GM11168 (cell line): ENCODE measurements around the gene RALGPS1.

Experiments used
- in situ Hi-C: fragments of 300-500 bp; cut with MboI; formaldehyde crosslinking; loops from one replicate; pipeline ENCODE4 v1.12.0; 2022; ENCODE audit warnings: low sequenced_read_pairs; ENCODE audit not compliant: unreplicated experiment

Gene RALGPS1

DNA sequence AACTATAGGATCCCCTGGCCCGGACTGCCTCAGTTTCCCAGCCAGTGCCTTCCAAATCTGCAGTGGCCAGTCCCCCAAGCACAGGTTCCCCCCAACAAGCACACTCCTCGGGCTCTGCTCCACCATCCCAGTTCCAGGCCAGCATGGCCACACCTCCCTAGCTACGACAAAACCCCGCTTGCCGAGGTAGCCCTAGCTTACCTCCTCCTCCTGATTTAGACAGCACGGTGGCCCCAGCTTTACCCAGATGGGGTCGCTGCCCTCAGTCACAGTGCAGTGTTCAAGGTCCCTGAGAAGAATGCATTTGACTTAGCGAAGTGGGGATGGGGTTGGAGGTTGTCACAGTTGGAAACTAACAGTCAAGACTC lies 309.2 kb downstream of the RALGPS1 start:
- in situ Hi-C loops: loop anchor here (5.0 kb wide), 1 partner anchor 79 kb away; no protein-coding TSS in a partner anchor

DNA sequence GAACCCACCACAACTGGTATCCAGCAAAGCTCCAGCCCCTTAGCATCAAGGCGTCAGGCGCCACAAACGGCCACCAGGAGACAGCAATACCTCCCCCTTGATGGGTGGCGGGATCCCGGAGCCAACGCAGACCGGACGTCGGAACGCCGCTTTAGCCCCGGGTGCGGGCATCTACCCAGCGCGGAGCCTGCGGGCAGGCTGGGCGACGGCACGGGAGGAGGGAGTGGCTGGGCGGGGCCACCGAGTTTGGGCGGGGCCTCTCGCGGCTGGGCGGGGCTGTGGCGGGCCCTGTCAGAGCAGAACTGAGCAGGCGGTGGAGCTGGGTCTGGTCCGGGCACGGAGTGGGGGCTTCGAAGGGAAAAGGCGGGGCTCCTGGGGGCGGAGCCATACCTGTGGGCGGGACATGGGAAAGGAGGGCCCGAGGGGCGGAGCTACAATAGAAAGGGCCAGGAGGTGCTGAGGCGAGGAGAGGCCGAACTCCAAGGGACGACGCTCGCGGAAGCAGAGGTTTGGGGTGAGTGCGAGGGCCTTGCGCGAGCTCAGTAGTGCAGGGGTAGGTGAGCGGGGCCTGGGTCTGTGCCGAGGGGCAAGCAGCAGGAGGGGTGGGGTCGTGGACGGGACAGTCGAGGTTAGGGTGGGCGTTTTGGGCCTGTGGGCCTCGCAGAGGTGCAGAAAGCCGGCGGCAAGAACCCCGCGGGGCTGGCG lies 309.7 kb downstream of the RALGPS1 start:
- in situ Hi-C loops: loop anchor here (5.0 kb wide), 1 partner anchor 78 kb away; no protein-coding TSS in a partner anchor

DNA sequence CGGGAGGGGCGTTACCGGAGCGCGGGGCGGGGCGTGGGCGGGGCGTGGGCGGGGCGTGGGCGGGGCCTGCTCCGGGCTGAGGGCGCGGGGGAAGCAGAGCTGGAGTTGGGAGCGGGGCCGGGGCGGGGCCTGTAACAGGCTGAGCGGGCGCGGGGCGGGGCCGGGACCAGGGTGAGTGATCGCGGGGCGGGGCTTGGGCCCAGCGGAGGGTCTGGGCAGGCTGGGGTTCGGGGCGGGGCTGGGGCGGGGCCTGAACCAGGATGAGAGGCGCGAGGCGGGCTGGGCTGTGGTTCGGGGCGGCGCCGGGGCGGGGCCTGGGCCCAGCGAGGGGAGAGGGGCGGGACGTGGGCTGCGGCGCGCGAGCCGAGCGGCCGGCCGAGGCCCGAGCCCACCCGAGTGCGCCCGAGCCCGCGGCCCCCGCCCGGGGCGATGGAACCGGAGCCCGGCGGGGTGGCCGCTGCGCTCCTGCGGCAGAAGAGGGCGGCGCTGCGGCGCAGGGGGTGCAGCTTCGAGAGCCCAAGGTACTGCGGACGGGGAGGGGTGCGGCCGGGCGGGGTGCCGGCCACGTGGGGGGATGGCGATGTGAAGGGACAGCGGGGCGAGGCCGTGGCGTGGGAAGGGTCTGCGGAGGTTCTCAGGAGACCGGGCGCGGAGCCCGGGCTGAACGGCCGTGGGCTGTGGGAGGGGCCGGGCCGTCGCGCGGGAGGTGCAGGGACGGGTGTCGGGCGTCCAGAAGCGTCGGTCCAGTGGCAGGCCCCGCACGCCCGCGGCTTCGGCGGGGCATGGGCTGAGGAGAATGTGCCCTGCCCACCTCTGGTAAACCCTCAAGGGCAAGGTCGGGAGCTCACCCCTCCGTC lies 310.5 kb downstream of the RALGPS1 start:
- in situ Hi-C loops: loop anchor here (5.0 kb wide), 1 partner anchor 77 kb away; no protein-coding TSS in a partner anchor

DNA sequence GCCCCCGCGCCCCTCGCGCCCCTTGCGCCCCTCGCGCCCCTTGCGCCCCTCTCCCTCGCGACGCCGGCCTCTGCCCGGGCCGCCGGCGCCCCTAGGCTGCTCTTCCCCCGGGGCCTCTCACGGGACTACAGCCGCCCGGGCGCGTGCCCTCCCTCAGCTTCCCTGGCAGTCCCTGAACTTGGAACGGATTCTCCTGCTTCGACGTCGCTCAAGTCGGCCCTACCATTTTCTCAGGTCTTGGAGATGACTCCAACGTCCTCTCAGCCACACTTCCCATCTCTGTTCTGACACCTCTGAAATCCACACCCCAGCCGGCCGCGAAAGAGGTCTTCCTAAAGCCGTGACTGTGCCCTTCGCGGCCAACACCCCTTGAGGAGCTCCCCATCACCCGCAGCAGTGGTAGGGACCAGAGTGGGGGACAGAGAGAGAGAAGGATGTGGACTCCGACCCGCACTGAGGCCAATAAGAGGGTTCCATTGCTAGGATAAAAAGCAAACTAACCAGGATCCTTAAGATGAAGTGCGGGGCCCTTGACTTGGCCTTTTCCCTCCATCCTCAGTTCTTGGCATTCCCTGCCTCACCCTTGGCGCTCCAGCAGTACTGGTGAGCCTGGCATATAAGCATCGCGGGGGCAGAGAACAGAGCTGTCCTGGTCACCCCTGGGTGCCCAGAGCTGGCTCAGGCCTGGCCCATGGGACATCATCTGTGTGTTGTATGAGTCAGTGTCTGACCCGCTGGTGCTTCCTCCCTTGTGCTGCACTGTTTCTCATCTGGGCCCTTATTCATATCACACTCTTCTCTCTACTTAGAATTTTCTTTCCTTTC lies 311.4 kb downstream of the RALGPS1 start:
- in situ Hi-C loops: no loop called here

DNA sequence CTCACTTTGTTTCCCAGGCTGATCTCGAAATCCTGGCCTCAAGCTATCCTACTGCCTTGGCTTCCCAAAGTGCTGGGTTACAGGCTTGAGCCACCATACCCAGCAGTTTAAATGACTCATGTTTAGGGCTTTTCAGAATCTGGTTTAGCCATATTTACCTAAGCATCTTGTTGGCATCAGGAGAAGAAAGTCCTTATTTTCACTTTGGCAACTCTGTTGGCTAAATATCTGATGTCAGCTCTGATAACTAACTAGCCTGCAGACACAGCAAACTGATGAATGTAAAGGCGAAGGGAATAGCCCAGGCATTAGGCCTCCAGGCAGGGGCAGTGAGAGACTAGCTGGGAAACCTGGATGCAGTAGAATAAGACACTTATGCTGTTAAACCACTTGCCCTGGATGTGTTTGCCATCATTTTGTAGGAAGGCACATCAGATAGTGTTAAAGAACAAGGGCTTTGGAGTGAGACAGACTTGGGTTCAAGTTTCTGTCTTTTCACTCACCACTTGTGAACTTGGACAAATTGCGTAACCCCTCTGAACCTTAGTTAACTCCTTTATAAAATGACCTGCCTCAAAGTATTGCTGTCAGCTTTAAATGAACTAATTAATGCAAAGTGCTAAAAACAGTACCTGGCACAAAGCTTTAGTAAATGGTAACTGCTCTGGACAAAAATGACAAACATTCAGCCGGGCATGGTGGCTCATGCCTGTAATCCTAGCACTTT lies 315.3 kb downstream of the RALGPS1 start:
- in situ Hi-C loops: no loop called here

DNA sequence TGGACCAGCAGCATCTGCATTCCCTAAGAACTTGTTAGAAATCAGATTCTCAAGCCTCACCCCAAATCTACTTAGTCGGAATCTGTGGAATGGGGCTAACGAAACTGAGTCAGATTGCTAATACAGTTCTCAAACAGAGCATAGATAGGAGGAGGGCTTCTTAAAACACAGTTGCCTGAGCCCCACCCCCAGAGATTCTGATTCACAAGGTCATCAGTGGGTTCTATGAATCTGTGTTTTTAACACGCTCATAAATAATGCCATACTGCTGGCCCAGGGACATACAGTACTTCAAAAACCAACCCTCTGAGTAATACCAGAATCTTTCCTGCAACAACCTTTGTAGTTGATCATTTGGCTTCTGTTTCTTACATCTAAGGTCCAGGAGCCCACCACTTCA lies 317.1 kb downstream of the RALGPS1 start:
- in situ Hi-C loops: no loop called here

DNA sequence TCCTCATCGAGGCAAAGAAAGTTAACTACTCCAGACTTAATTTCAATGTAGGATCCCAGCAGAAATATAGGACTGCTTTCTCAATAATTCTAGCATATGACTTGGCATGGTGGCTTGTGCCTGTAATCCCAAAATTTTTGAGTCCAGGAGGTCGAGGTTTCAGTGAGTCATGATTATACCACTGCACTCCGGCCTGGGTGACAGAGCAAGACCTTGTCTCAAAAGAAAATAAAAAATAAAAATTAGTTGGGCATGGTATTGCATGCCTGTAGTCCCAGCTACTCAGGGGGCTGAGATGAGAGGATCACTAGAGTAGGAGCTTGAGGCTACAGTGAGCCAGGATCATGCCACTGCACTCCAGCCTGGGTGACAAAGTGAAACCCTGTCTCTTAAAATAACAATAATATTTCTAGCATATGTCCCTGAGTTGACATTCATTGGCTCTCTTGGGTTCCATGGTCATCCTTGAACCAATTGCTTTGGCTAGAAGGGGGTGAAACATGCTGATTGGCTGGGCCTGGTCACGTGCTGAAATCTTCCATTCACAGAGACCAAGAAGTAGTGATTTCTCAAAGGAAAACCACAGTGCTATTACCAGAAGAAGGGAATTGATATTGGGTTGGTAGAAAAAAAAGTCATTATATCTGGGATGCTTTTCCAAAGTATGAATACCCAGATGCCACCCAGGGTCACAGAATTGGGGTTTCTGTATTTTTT lies 318.4 kb downstream of the RALGPS1 start:
- in situ Hi-C loops: no loop called here

DNA sequence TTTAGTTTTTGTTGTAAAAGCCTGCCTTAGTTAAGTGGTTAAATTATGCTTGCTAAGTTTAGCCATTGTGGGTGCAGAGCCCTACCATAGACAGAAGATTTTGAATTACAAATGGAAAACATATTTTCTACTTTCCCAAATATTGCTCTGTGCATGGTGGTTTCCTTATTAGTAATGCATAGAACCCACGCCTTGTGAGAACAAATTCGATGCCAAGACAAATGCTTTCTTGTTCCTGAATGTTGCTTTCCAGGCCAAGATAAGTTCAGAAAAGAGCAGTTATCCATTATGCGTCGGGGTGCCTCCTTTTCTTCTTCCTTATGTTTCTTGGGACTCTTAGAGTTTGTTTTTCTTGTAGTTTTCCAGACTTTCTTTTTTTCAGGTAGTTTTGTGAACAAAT lies 319.0 kb downstream of the RALGPS1 start:
- in situ Hi-C loops: no loop called here

DNA sequence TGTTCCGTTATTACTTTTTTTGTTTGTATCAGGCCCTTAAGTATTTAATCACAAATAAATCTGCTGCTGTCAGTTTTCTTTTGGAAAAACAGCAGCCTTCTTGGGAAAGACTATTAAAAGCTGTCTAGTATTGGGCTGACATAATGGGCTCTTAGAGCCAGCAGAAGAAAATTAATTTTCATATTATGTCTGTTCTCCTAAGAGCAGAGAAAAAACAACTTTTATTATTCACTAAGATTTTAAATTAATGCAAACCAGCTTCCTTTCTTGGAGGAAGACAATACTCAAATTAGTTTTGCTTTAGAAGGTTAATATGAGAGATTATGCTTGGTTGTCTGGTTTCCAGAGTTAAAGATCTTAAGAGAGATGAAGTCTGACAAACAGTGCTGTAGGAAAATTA lies 319.4 kb downstream of the RALGPS1 start:
- in situ Hi-C loops: no loop called here

DNA sequence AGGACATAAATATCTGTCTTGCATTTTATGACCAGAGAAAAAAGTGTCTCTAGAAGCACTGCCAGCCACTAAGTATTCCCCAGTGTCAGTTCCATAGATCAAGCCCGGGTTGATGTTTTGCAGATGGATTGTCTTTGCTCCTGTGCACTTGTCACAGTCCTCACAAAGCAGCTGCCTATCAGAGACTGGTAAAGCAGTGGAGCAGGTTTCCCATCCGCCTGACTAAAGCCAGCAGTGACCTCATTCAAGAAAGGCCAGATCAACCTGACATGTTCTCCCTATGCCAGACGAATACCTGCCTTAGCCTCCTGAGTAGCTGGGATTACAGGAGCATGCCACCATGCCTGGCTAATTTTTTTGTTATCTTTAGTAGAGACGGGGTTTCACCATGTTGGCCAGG lies 323.2 kb downstream of the RALGPS1 start:
- in situ Hi-C loops: no loop called here

DNA sequence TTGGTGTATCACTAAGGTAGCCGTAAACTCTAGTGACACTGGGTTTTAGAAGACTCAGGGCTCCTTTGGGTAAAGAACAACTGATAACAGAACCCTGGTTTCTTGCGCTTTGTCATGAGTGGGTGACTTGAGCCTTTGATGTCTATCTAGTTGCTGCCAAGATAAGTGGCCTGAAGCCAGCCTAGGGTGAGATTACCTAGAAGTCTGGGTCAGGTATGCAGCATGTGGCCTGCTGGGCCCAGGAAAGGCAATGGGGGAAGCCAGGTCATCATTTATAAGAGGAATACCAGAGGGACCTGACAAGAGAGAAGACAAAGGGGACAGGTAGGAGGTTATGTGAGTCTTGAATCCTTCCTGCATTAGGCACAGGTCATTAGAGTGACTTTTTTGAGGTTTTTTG lies 326.8 kb downstream of the RALGPS1 start:
- in situ Hi-C loops: no loop called here

DNA sequence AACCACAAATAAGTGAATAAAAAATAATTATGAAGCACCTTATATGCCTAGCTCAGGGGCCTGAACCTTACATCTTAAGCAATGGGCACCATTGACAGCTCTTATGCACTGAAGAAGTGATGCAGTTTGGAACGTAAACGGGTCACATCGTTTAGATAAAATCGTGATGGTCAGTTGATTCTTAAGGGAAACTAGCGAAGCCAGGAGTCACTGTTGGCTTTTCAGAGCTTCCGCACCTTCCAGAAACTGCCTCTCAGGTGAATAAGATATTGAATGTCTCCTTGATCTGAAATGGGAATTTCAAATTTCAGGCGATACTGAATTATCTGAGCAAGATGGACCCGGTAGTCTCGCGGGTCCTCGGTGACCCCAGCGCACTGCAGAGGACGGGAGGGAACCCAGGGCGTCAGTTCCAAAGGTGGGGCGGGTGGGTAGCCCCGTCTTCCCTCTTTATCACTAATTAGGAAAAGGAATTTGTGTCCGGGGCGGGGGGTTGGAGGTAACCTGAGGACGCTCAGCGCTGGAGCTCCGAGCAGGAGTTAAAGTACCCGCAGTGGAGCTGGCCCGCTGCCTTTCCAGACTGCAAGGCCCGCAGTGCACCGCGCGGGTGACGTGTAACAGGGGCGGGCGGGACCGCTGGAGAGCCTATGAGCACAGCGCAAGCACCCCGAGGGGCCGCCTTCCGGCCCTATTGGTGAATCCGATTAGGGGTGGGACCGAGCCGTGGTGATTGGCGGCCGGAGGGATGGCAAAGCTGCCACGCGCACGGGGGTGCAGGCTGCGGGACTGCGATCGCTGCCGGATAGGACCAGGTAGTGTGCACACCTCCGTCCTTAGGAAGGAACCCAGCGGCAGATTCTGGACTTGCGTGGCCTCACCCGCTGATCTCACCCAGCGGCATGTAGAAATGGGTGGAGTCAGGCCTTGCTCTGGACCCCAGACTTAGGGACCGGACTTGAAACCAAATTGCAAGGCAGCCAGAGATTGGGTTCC lies 330.3 kb downstream of the RALGPS1 start:
- in situ Hi-C loops: no loop called here

DNA sequence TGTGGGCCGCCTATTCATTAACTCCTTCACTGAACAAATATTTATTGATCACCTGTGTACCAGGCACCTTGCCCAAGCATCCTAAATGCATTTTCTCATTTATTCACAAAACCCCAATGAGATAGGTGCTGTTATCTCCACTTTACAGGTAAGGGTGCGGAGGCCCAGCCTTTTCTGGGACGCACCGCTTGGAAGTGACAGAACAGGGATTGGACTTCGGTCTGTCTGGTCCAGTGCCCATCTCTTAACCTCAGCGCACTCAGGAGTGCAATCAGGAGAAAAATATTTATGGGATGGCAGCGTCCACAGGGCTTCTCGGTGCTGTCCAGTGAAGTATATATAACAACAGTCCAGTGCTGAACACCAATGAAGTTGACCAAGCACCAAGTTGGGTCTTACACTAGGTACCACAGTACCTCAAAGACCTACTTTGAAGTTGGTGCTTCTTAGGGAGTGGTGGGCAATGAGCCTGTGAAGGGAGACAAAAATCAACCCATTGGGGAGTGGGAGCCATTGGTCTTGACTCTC lies 331.1 kb downstream of the RALGPS1 start:
- in situ Hi-C loops: no loop called here

DNA sequence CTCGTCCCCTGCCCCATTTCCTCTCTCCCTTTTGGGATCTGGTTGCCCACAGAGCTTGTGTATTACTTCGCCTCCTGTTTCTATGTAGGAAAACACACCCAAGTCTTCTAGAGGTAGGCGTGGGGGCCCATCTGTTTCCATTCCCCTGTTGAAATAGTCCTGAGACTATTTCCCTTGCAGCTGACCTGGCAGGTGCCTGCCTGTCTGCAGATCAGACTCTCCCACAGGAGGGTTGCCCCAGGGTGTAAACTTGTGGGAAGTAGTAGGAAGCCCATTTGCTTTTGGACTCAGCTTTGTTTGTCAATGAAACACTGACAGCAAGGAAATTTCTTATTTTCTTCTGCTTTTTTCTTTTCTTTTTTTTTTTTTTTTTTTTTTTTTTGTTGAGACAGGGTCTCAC lies 333.7 kb downstream of the RALGPS1 start:
- in situ Hi-C loops: no loop called here

DNA sequence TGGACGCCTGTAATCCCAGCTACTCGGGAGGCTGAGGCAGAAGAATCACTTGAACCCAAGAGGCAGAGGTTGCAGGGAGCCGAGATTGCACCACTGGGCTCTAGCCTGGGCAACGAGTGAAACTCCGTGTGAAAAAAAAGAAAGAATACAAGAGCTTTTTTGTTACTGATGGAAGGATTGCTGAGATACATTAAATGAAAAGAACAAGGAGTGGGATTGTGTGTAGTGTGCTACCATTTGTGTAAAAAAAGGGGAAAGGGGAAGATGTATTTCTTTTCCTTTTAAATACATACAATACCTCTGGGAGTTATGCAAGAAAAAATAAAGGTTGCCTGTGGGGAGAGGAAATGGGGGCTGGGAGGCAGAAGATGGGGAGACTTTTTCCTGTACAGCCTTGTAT lies 335.3 kb downstream of the RALGPS1 start:
- in situ Hi-C loops: no loop called here

DNA sequence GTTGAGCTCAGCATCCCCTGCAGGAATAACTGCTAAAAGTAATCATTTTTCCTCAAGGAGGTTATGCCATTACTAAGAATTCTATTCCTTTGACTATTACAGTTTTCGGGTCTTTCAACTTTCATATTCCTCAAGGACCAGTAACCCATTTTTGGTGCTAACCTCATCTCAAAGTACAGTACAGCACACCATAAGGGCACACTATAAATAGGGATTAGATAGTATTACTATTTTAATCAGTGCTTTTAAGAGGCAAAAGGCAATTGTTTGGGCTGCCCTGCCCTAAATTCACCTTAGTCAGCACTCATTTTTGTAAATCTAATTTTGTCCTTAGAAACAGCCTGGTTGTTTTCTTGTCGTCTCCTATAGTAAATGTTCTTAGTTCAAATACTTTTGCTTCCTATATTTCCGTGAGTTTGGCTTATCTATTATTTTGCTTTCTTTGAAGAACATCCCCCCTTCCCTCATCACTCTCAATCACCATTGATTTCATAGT lies 336.4 kb downstream of the RALGPS1 start:
- in situ Hi-C loops: no loop called here

DNA sequence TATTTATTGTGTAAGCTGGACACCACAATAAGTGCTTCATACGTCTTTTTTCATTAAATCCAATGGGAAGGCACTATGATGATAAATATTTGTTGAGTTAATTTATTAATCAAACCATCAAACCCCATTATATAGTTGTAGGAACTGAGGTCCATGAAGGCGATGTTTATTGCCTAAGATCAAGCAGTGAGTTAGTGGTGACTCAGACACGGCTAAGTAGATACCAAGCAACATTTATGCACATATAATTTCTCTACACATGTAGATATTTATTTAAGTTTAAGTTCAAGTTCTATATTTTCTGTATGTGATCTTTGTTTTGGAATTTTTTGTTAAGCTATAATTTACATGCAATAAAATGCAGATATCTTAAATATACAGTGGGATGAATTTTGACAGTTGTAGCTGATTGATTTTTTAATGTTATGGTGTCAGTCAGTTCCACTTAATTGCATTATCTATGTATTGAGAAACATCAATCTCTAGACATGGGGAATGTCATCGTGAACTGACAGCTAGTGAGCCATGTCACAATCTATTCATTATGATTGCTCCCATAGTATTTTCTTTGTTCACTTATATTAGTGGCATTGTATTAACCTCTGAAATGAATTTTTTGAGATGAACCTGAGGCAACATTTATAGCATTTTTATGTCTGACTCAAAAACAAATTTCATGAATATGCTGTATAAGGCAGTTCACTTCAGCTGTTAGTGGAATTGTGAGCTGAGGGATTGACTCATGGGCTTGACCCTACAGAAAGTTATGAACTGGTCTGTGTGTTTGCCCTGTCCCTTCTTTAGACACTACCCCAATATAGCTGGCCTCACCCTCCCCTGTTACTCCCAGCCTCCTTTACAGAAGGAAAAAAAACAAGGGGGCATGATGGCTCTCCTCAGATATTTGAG lies 338.1 kb downstream of the RALGPS1 start:
- in situ Hi-C loops: no loop called here
